A673 (cell line): ENCODE data around the gene LHB. TPM values are rescaled to one million over a fixed set of nuclear protein-coding genes. Genes with fewer than 3 reads are reported as not detected.

ENCODE experiments used
- BruUV-seq: library from RNA; stranded (reverse); fragments of 400-500 nt; replicated peaks from 2 replicates; lab custom pipeline; 2021; lab: Mats Ljungman, UMichigan
- CTCF ChIA-PET: fragments of 300-600 bp; sonication (Branson Sonifier 250); formaldehyde crosslinking; loops from one replicate; lab custom pipeline; 2022; ENCODE audit warnings: antibody characterized with exemption; lab: Charles Lee
- POLR2A ChIA-PET: fragments of 300-600 bp; sonication (Branson Sonifier 250); formaldehyde crosslinking; loops from one replicate; lab custom pipeline; 2022; ENCODE audit warnings: antibody characterized with exemption; ENCODE audit not compliant: low non-redundant PET; lab: Charles Lee
- DNase-seq: peaks from one replicate; pipeline ENCODE4 v3.0.0-alpha.2; 2015; ENCODE audit warnings: low spot score
- H3K27ac ChIP-seq: fragments of 200-600 bp; sonication (generic); 2 replicates; pipeline ENCODE4 v1.5.1; 2016; ENCODE audit warnings: mixed run types, low read depth, mild to moderate bottlenecking, mixed read lengths, antibody characterized with exemption, low read length; ENCODE audit not compliant: poor library complexity, severe bottlenecking
- H3K27me3 ChIP-seq: fragments of 200-600 bp; sonication (generic); replicated peaks from 2 replicates; pipeline ENCODE4 v1.6.1; 2017; ENCODE audit warnings: mixed run types, low read depth, mild to moderate bottlenecking, mixed read lengths, antibody characterized with exemption, low read length; ENCODE audit not compliant: insufficient read depth, poor library complexity
- H3K36me3 ChIP-seq: fragments of 200-600 bp; sonication (generic); 2 replicates; pipeline ENCODE4 v1.6.1; 2016; ENCODE audit warnings: mixed run types, mild to moderate bottlenecking, mixed read lengths, antibody characterized with exemption, low read length; ENCODE audit not compliant: insufficient read depth, poor library complexity, severe bottlenecking
- H3K4me1 ChIP-seq: fragments of 200-600 bp; sonication (generic); 2 replicates; pipeline ENCODE4 v1.6.1; 2017; ENCODE audit warnings: mixed run types, mild to moderate bottlenecking, mixed read lengths, antibody characterized with exemption, low read length; ENCODE audit not compliant: insufficient read depth, poor library complexity, severe bottlenecking
- H3K4me3 ChIP-seq: fragments of 200-600 bp; sonication (generic); 2 replicates; pipeline ENCODE4 v1.5.1; 2016; ENCODE audit warnings: low read depth, mixed run types, mild to moderate bottlenecking, mixed read lengths, low read length; ENCODE audit not compliant: poor library complexity, severe bottlenecking
- H3K9me3 ChIP-seq: fragments of 200-600 bp; sonication (generic); 2 replicates; pipeline ENCODE4 v1.6.1; 2016; ENCODE audit warnings: mixed run types, low read depth, mild to moderate bottlenecking, mixed read lengths, antibody characterized with exemption, low read length; ENCODE audit not compliant: poor library complexity, severe bottlenecking
- EZH2 ChIP-seq: fragments of 200-600 bp; sonication (generic); IDR thresholded peaks from 2 replicates; pipeline ENCODE4 v1.6.1; 2017; ENCODE audit warnings: borderline replicate concordance, low read depth, mild to moderate bottlenecking, mixed read lengths, antibody characterized with exemption, low read length; ENCODE audit not compliant: poor library complexity, severe bottlenecking
- intact Hi-C: fragments of 100-400 bp; cut with micrococcal nuclease; formaldehyde crosslinking; loops from one replicate; pipeline ENCODE4 v1.10.0; 2022; ENCODE audit not compliant: unreplicated experiment
- microRNA-seq: library from miRNA; unstranded; fragments of <30 nt; microRNA quantifications from one replicate; pipeline ENCODE4 v1.2.0, GENCODE V29; 2021
- total RNA-seq: library from RNA; stranded (reverse); gene quantifications from 2 replicates; pipeline ENCODE4 v1.2.3, GENCODE V29; 2021
- TF ChIP-seq, protein P1 (sequence below): fragments of 300-800, 200-600 bp; sonication (generic); conservative IDR thresholded peaks from 2 replicates; pipeline ENCODE4 v1.5.1; 2017; ENCODE audit warnings: low read depth, mild to moderate bottlenecking, antibody characterized with exemption, low read length, moderate library complexity, mixed read lengths

LHB gene
- total RNA-seq, 1 experiment from 2014 or later = not detected

DNA sequence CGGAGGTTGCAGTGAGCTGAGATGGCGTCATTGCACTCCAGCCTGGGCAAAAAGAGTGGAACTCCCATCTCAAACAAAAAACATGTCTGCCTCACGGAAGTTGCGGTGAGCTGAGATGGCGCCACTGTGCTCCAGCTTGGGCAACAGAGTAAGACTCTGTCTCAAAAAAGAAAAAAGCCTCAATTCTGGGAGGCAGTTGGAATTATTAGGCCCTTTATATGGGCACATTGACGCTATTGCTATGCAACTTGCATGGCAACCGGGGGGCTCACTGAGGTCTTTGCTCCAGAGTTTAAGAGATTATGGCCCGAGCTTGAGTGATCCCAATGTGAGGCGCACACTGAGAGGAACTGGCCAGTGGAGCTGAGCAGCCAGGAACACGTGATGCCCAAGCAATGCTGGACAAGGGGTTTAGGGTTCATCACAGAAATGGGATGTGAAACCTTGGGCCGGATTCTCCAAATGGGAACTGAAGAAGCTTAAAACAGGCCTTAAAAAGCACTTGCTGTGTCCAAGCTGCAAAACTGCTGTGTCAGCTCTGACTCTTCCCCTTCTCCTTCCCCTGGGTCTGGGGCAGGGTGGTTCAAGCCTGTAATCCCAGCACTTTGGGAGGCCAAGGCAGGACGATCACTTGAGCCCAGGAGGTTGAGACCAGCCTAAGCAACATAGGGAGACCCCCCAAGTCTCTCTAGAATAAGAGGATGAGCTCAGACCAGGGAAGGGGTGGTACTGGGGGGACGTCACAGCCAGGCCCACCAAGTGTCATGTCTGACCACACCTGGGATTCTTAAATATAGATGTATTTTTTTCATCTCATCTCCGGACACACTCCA lies 49.3 kb downstream of the LHB start:
- no peaks in the 10 kb centered on the region for H3K27me3 ChIP-seq
- ChIA-PET CTCF (no interaction called here), POLR2A (interaction anchor here (0.6 kb wide), 1 partner anchor 1706 kb away, joined by 3 read pairs; no protein-coding TSS in a partner anchor)
- no peak overlapping the region for H3K4me3 ChIP-seq
- TF ChIP-seq, protein P1, sequence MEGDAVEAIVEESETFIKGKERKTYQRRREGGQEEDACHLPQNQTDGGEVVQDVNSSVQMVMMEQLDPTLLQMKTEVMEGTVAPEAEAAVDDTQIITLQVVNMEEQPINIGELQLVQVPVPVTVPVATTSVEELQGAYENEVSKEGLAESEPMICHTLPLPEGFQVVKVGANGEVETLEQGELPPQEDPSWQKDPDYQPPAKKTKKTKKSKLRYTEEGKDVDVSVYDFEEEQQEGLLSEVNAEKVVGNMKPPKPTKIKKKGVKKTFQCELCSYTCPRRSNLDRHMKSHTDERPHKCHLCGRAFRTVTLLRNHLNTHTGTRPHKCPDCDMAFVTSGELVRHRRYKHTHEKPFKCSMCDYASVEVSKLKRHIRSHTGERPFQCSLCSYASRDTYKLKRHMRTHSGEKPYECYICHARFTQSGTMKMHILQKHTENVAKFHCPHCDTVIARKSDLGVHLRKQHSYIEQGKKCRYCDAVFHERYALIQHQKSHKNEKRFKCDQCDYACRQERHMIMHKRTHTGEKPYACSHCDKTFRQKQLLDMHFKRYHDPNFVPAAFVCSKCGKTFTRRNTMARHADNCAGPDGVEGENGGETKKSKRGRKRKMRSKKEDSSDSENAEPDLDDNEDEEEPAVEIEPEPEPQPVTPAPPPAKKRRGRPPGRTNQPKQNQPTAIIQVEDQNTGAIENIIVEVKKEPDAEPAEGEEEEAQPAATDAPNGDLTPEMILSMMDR = no peak
- no peak for TF ChIP-seq EZH2
- peaks cover 25% of the 10 kb centered on the region for H3K36me3 ChIP-seq
- H3K4me1 ChIP-seq = peaks cover 48% of the 10 kb centered on the region
- H3K27ac ChIP-seq = peak overlapping the region; percentile 43
- DNase-seq = no peak
- no TSS peak for BruUV-seq
- intact Hi-C loops = loop anchor here (10.0 kb wide), 2 partner anchors 93 to 323 kb away; partner anchors contain the start of genes CA11 and PPP1R15A
- no peaks in the 10 kb centered on the region for H3K9me3 ChIP-seq

DNA sequence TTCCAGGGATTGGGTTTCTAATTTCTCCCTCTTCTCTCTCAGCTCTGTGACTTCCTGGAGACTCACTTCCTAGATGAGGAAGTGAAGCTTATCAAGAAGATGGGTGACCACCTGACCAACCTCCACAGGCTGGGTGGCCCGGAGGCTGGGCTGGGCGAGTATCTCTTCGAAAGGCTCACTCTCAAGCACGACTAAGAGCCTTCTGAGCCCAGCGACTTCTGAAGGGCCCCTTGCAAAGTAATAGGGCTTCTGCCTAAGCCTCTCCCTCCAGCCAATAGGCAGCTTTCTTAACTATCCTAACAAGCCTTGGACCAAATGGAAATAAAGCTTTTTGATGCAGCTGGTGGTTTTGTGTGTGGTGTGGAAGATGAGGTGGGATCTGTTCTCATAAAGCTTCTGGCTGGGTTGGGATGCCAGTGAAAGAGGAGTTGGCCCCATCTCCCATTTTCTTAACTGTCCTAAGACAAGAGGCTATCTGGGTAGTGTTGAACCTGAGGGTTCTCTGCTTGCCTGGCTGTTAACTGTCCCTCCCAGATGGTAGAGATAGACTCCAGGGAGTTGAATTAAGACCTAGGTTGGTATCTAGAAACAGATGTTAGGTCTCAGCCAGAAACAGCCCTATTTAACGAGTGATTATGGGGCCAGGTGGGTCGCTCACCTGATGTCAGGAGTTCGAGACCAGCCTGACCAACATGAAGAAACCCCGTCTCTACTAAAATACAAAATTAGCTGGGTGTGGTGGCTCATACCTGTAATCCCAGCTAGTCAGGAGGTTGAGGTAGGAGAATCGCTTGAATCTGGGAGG lies 50.1 kb downstream of the LHB start:
- peak overlapping the region; percentile 77 for H3K4me3 ChIP-seq
- DNase-seq = peak; percentile 79
- BruUV-seq = no TSS peak
- intact Hi-C loops = loop anchor here (10.0 kb wide), 2 partner anchors 92 to 322 kb away; partner anchors contain the start of genes CA11 and PPP1R15A
- ChIA-PET CTCF (no interaction called here), POLR2A (interaction anchor here (0.6 kb wide), 1 partner anchor 1706 kb away, joined by 3 read pairs; no protein-coding TSS in a partner anchor)
- no peaks in the 10 kb centered on the region for H3K27me3 ChIP-seq
- peaks cover 25% of the 10 kb centered on the region for H3K36me3 ChIP-seq
- peak overlapping the region; percentile 91 for H3K27ac ChIP-seq
- TF ChIP-seq EZH2 = no peak
- TF ChIP-seq, protein P1 = no peak
- H3K4me1 ChIP-seq = peaks cover 48% of the 10 kb centered on the region
- no peaks in the 10 kb centered on the region for H3K9me3 ChIP-seq

Small RNA genes within 50 kb of the gene (microRNA-seq; reads per million reads assigned to microRNA genes)
- 1.6 reads per million for gene MIR6798

Other genes starting within 250 kb of the LHB start
- 54.0 and 62.7 TPM in 2 replicates for gene BCAT2, start 206.1 kb downstream of the LHB start, total RNA-seq
- 2.0 and 3.0 TPM in 2 replicates for gene HSD17B14, start 180.6 kb downstream of the LHB start, total RNA-seq
- 20.7 and 24.1 TPM in 2 replicates for gene PLEKHA4, start 148.5 kb downstream of the LHB start, total RNA-seq
- 27.6 and 41.2 TPM in 2 replicates for gene PPP1R15A, start 144.7 kb downstream of the LHB start, total RNA-seq
- not detected in 2 replicates for gene TULP2, start 118.3 kb downstream of the LHB start, total RNA-seq
- gene NUCB1, start 116.8 kb downstream of the LHB start, total RNA-seq = 86.7 and 109 TPM in 2 replicates
- not detected in 2 replicates for gene DHDH, start 83.4 kb downstream of the LHB start, total RNA-seq
- gene BAX, start 62.2 kb downstream of the LHB start, total RNA-seq = 103 and 112 TPM in 2 replicates
- gene FTL, start 51.8 kb downstream of the LHB start, total RNA-seq = 1,330 and 1,983 TPM in 2 replicates
- gene GYS1, start 23.8 kb downstream of the LHB start, total RNA-seq = 54.6 and 57.0 TPM in 2 replicates
- 227 and 241 TPM in 2 replicates for gene RUVBL2, start 23.2 kb downstream of the LHB start, total RNA-seq
- not detected in 2 replicates for gene CGB3, start 7.2 kb upstream of the LHB start, total RNA-seq
- not detected in 2 replicates for gene CGB2, start 14.8 kb upstream of the LHB start, total RNA-seq
- not detected in 2 replicates for gene CGB1, start 19.8 kb upstream of the LHB start, total RNA-seq
- not detected in 2 replicates for gene CGB5, start 26.8 kb upstream of the LHB start, total RNA-seq
- gene CGB8, start 32.0 kb upstream of the LHB start, total RNA-seq = not detected in 2 replicates
- not detected in 2 replicates for gene CGB7, start 40.7 kb upstream of the LHB start, total RNA-seq
- not detected in 2 replicates for gene NTF4, start 47.7 kb upstream of the LHB start, total RNA-seq
- gene KCNA7, start 55.6 kb upstream of the LHB start, total RNA-seq = not detected in 2 replicates
- 291 and 295 TPM in 2 replicates for gene SNRNP70, start 68.4 kb upstream of the LHB start, total RNA-seq
- gene LIN7B, start 97.3 kb upstream of the LHB start, total RNA-seq = 19.9 and 24.3 TPM in 2 replicates
- gene C19orf73, start 102.1 kb upstream of the LHB start, total RNA-seq = 1.7 and 2.6 TPM in 2 replicates
- gene PPFIA3, start 102.5 kb upstream of the LHB start, total RNA-seq = 33.1 and 33.6 TPM in 2 replicates
- not detected in 2 replicates for gene HRC, start 138.3 kb upstream of the LHB start, total RNA-seq
- 107 and 116 TPM in 2 replicates for gene TRPM4, start 140.7 kb upstream of the LHB start, total RNA-seq